ENCODE data around the gene AGAP1. TPM values are rescaled to one million over a fixed set of nuclear protein-coding genes. Genes with fewer than 3 reads are reported as not detected.

The AGAP1 gene
- total RNA-seq, 1 donor from 2014 or later, result 47.2 TPM

DNA sequence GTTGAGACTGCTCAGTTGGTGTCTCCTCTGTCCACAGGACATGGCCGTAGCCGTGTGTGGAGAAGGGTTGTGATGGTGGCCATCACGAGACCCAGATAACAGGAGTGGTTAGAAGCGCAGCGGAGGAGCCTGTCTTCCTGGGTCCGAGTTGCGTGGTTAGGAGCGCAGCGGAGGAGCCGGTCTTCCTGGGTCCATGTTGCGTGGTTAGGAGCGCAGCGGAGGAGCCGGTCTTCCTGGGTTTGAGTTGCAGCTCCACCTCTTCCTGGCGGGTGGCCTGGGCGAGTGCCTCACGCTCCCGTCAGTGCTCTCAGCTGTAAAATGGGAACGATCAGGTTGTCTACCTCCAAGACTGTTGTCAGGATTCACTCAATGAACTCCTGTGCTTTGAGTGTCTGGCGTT lies 498.2 kb downstream of the AGAP1 start:
- H3K9me3 Mint-ChIP-seq (ENCODE audit: low read depth), result peaks cover 3% of the 10 kb centered on the region
- H3K27me3 Mint-ChIP-seq, result no peaks in the 10 kb centered on the region
- DNase-seq (ENCODE audit: low spot score, unreplicated experiment), result no peak
- TF ChIP-seq, protein P1, sequence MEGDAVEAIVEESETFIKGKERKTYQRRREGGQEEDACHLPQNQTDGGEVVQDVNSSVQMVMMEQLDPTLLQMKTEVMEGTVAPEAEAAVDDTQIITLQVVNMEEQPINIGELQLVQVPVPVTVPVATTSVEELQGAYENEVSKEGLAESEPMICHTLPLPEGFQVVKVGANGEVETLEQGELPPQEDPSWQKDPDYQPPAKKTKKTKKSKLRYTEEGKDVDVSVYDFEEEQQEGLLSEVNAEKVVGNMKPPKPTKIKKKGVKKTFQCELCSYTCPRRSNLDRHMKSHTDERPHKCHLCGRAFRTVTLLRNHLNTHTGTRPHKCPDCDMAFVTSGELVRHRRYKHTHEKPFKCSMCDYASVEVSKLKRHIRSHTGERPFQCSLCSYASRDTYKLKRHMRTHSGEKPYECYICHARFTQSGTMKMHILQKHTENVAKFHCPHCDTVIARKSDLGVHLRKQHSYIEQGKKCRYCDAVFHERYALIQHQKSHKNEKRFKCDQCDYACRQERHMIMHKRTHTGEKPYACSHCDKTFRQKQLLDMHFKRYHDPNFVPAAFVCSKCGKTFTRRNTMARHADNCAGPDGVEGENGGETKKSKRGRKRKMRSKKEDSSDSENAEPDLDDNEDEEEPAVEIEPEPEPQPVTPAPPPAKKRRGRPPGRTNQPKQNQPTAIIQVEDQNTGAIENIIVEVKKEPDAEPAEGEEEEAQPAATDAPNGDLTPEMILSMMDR (IDR thresholded peaks at IDR 0.05; ENCODE audit: unreplicated experiment), result no peak
- H3K4me3 Mint-ChIP-seq (ENCODE audit: low read depth), result no peak overlapping the region
- H3K27ac Mint-ChIP-seq, result no peak overlapping the region
- peaks cover 3% of the 10 kb centered on the region for H3K36me3 Mint-ChIP-seq (ENCODE audit: insufficient read depth)
- H3K4me1 Mint-ChIP-seq (ENCODE audit: low read depth), result peaks cover 3% of the 10 kb centered on the region

DNA sequence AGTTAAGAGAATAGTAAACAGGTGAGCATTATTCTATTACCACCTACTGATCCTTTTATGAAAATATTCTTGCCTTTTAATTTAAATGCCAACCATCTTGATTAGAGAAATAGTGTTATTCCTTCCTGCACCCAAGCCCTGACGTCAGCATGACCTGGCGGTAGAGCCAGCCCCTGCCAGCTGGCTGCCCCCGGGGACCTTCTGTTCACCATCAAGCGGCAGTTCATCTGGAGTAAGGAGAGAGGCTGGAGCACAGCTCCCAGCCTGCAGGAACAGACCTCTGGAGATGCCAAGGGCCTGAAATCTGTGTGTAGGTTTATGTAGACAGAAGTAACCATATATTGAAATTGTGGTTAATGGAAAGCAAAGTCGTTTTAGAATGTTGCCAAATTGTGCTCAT lies 502.6 kb downstream of the AGAP1 start:
- TF ChIP-seq, protein P1 (IDR thresholded peaks at IDR 0.05; ENCODE audit: unreplicated experiment), result no peak
- no peaks in the 10 kb centered on the region for H3K4me1 Mint-ChIP-seq (ENCODE audit: low read depth)
- H3K36me3 Mint-ChIP-seq (ENCODE audit: insufficient read depth), result no peaks in the 10 kb centered on the region
- H3K9me3 Mint-ChIP-seq (ENCODE audit: low read depth), result no peaks in the 10 kb centered on the region
- DNase-seq (ENCODE audit: low spot score, unreplicated experiment), result no peak
- H3K27me3 Mint-ChIP-seq, result no peaks in the 10 kb centered on the region
- H3K27ac Mint-ChIP-seq, result no peak overlapping the region
- no peak overlapping the region for H3K4me3 Mint-ChIP-seq (ENCODE audit: low read depth)

DNA sequence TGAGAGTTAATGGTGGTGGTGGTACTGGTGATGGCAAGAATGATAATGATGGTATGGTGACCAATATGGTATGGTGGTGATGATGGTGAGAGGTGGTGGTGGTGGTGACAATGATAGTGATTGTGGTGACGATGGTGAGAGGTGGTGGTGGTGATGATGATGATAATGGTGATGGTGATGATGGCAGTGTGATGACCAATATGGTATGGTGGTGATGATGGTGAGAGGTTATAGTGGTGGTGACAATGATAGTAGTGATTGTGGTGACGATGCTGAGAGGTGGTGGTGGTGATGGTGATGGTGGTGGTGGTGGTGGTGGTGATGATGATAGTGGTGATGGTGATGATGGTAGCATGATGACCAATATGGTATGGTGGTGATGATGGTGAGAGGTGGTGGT lies 505.2 kb downstream of the AGAP1 start:
- Mint-ChIP-seq H3K4me3 (ENCODE audit: low read depth) (no peak overlapping the region), H3K9me3 (ENCODE audit: low read depth) (no peaks in the 10 kb centered on the region), H3K4me1 (ENCODE audit: low read depth) (no peaks in the 10 kb centered on the region), H3K27me3 (no peaks in the 10 kb centered on the region), H3K36me3 (ENCODE audit: insufficient read depth) (peaks cover 1% of the 10 kb centered on the region), H3K27ac (no peak overlapping the region)
- DNase-seq (ENCODE audit: low spot score, unreplicated experiment), result no peak
- TF ChIP-seq, protein P1 (IDR thresholded peaks at IDR 0.05; ENCODE audit: unreplicated experiment), result no peak

DNA sequence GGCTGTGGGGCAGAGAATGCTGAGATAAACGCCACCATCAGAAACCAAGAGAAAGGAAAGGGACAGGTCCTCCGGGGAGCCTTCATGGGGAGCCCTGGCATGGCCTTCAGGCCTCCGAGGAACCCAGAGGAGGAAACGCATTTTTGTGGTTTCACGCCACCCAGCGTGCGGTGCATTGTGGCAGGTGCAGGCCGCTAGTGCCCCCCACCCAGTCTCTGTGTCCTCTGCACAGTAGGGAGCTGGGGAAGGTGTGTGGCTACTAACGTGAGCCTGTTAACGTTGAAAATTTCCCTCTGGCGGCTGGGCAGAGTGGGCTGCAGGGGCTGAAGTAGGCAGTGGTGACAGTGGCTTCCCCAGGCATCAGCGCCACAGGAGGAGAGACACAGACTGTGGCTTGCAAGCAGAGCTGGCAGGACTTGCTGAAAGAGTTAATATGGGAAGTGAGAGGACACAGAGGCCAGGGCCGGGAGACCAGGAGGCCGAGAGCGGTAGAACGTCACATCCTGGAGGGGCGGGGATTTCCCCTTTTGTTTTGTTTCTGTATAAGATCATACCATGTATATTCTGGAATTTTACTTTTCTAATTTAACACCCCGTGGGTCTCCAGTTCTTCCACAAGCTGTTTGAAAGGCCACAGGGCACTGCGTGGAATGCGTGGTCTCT lies 507.5 kb downstream of the AGAP1 start:
- no peak for DNase-seq (ENCODE audit: low spot score, unreplicated experiment)
- Mint-ChIP-seq H3K4me3 (ENCODE audit: low read depth) (no peak overlapping the region), H3K27ac (peak overlapping the region; percentile 73), H3K27me3 (no peaks in the 10 kb centered on the region), H3K9me3 (ENCODE audit: low read depth) (peaks cover 3% of the 10 kb centered on the region), H3K36me3 (ENCODE audit: insufficient read depth) (peaks cover 7% of the 10 kb centered on the region), H3K4me1 (ENCODE audit: low read depth) (no peaks in the 10 kb centered on the region)
- TF ChIP-seq, protein P1 (IDR thresholded peaks at IDR 0.05; ENCODE audit: unreplicated experiment), result no peak

DNA sequence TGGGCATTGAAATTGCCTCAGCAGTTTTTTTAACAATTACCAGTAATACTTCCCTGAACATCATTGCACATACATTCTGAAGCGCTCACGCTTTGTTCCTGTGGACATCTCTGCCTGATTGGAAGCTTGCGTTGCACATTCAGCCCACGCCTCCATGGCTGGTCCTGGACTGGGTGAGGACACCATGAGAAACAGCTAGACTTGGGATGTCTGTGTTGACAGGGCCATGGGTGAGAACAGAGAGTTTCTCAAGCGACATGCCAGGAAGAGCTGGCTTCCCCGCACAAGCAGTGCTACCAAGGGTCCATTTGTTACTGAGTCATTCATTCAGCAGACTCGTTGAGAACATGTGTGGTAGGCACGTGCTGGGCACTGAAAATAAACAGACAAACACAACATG lies 508.0 kb downstream of the AGAP1 start:
- no peak for DNase-seq (ENCODE audit: low spot score, unreplicated experiment)
- peaks cover 3% of the 10 kb centered on the region for H3K9me3 Mint-ChIP-seq (ENCODE audit: low read depth)
- peaks cover 9% of the 10 kb centered on the region for H3K36me3 Mint-ChIP-seq (ENCODE audit: insufficient read depth)
- no peaks in the 10 kb centered on the region for H3K4me1 Mint-ChIP-seq (ENCODE audit: low read depth)
- H3K4me3 Mint-ChIP-seq (ENCODE audit: low read depth), result no peak overlapping the region
- H3K27me3 Mint-ChIP-seq, result no peaks in the 10 kb centered on the region
- H3K27ac Mint-ChIP-seq, result no peak overlapping the region
- TF ChIP-seq, protein P1 (IDR thresholded peaks at IDR 0.05; ENCODE audit: unreplicated experiment), result no peak

Data from progenitor cell of endocrine pancreas (in vitro differentiated cells).